ENCODE results near the gene TBRG4. TPM values are rescaled to one million over a fixed set of nuclear protein-coding genes. Genes with fewer than 3 reads are reported as not detected.

Gene TBRG4
- polyA plus RNA-seq, 3 donors = 32.7 to 42.2 (median 38.4) TPM

DNA sequence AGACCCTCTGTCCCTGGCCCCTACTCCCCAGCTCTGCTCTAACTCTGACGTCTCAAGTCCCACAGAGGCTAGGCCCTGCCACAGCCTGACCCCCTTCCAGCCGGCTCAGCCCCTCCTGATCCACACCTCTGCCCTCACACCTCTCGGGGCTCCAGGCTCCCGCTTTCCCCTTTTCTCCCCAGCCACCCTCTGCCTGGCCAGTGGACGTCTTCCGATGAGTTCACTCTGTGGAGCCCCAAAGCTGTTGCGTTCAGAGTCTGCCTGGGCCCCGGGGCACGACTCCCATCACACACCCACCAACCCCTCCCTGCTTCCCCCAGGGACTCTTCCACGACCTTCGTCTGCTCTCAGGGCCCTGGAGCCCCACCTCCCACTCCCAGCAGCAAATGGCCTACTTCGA is 18.4 kb upstream of the TBRG4 start:
- WGBS (ENCODE audit: insufficient coverage) = 89% methylated on average over 12 of the region's 12 CpGs
- H3K4me1 Mint-ChIP-seq = no peaks in the 10 kb centered on the region

GRCh38 chr7:45129181-45129800 is 17.8 kb upstream of the TBRG4 start:
- Mint-ChIP-seq H3K9me3 (no peaks in the 10 kb centered on the region), H3K36me3 (no peaks in the 10 kb centered on the region), H3K27me3 (ENCODE audit: low read depth in 3 of 3) (peaks cover 2 to 6% (median 2%) of the 10 kb centered on the region in 3 donors), H3K4me1 (no peaks in the 10 kb centered on the region), H3K27ac (peak overlapping the region in 1 of 7 donors; percentile 58), H3K4me3 (no peak overlapping the region)
- Histone ChIP-seq H2AFZ (ENCODE audit: insufficient read depth, low read depth, low read length, poor library complexity, severe bottlenecking) (no peak overlapping the region), H3K4me3 (replicated peaks in 1 of 3; ENCODE audit: low read depth in 2 of 3, low read length in 3 of 3) (no peak overlapping the region), H4K20me1 (ENCODE audit: insufficient read depth, low read length) (no peaks in the 10 kb centered on the region), H3K9ac (ENCODE audit: insufficient read depth, low read length, poor library complexity, severe bottlenecking) (no peak overlapping the region), H3K4me2 (replicated peaks; ENCODE audit: extremely low read depth, low read length, poor library complexity, severe bottlenecking) (no peak overlapping the region), H3K79me2 (ENCODE audit: insufficient read depth, low read length) (no peaks in the 10 kb centered on the region), H3K27me3 (ENCODE audit: control insufficient read depth in 2 of 2, insufficient read depth in 2 of 2, low read length in 2 of 2) (no peaks in the 10 kb centered on the region), H3K27ac (ENCODE audit: low read depth in 1 of 2, low read length in 2 of 2) (no peak overlapping the region), H3K9me3 (replicated peaks in 1 of 2; ENCODE audit: control insufficient read depth in 1 of 2, insufficient read depth in 1 of 2, low read length in 2 of 2) (no peaks in the 10 kb centered on the region), H3K36me3 (replicated peaks in 1 of 2; ENCODE audit: control insufficient read depth in 1 of 2, insufficient read depth in 2 of 2, low read length in 2 of 2) (no peaks in the 10 kb centered on the region), H3K4me1 (ENCODE audit: control insufficient read depth in 1 of 2, insufficient read depth in 2 of 2, low read length in 2 of 2) (no peaks in the 10 kb centered on the region)
- no peak for DNase-seq
- intact Hi-C loops (cut with micrococcal nuclease) = no loop called here
- TF ChIP-seq, protein P1, sequence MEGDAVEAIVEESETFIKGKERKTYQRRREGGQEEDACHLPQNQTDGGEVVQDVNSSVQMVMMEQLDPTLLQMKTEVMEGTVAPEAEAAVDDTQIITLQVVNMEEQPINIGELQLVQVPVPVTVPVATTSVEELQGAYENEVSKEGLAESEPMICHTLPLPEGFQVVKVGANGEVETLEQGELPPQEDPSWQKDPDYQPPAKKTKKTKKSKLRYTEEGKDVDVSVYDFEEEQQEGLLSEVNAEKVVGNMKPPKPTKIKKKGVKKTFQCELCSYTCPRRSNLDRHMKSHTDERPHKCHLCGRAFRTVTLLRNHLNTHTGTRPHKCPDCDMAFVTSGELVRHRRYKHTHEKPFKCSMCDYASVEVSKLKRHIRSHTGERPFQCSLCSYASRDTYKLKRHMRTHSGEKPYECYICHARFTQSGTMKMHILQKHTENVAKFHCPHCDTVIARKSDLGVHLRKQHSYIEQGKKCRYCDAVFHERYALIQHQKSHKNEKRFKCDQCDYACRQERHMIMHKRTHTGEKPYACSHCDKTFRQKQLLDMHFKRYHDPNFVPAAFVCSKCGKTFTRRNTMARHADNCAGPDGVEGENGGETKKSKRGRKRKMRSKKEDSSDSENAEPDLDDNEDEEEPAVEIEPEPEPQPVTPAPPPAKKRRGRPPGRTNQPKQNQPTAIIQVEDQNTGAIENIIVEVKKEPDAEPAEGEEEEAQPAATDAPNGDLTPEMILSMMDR (IDR thresholded peaks at IDR 0.05) = no peak
- WGBS (ENCODE audit: insufficient coverage) = 94% methylated on average over 15 of the region's 15 CpGs

More for the DNA sequence above, 18.4 kb upstream of the TBRG4 start:
- Mint-ChIP-seq H3K27ac (peak overlapping the region in 2 of 7 donors; percentile 5 to 30), H3K9me3 (no peaks in the 10 kb centered on the region), H3K27me3 (ENCODE audit: low read depth in 3 of 3) (peaks cover 2 to 6% (median 2%) of the 10 kb centered on the region in 3 donors), H3K36me3 (no peaks in the 10 kb centered on the region), H3K4me3 (no peak overlapping the region)
- intact Hi-C loops (cut with micrococcal nuclease) = loop anchor here (10.0 kb wide), 2 partner anchors 155 to 275 kb away; partner anchors contain the start of gene MYO1G (in 1 of the 2)
- Histone ChIP-seq H4K20me1 (ENCODE audit: insufficient read depth, low read length) (no peaks in the 10 kb centered on the region), H3K4me3 (replicated peaks in 1 of 3; ENCODE audit: low read depth in 2 of 3, low read length in 3 of 3) (no peak overlapping the region), H3K79me2 (ENCODE audit: insufficient read depth, low read length) (no peaks in the 10 kb centered on the region), H3K36me3 (replicated peaks in 1 of 2; ENCODE audit: control insufficient read depth in 1 of 2, insufficient read depth in 2 of 2, low read length in 2 of 2) (no peaks in the 10 kb centered on the region), H3K9me3 (replicated peaks in 1 of 2; ENCODE audit: control insufficient read depth in 1 of 2, insufficient read depth in 1 of 2, low read length in 2 of 2) (no peaks in the 10 kb centered on the region), H3K9ac (ENCODE audit: insufficient read depth, low read length, poor library complexity, severe bottlenecking) (no peak overlapping the region), H3K4me2 (replicated peaks; ENCODE audit: extremely low read depth, low read length, poor library complexity, severe bottlenecking) (no peak overlapping the region), H2AFZ (ENCODE audit: insufficient read depth, low read depth, low read length, poor library complexity, severe bottlenecking) (no peak overlapping the region), H3K27me3 (ENCODE audit: control insufficient read depth in 2 of 2, insufficient read depth in 2 of 2, low read length in 2 of 2) (no peaks in the 10 kb centered on the region), H3K27ac (ENCODE audit: low read depth in 1 of 2, low read length in 2 of 2) (no peak overlapping the region), H3K4me1 (ENCODE audit: control insufficient read depth in 1 of 2, insufficient read depth in 2 of 2, low read length in 2 of 2) (no peaks in the 10 kb centered on the region)
- TF ChIP-seq, protein P1 (IDR thresholded peaks at IDR 0.05) = no peak
- no peak for DNase-seq
